HG02571 (cell line): Measurements from ENCODE around the gene RRH.
A peak's percentile ranks its signal among the peaks of the same experiment; 100 is the strongest.
"Not testable (repeated sequence)": the region's sequence is repeated elsewhere in the genome, so short reads cannot be mapped to it uniquely, and the experiment has no call there.

Source experiments
- ATAC-seq: cut with Tn5 transposase; IDR thresholded peaks from one replicate; pipeline ENCODE4 v1.9.1; 2021; ENCODE audit warnings: mild to moderate bottlenecking, moderate library complexity; ENCODE audit not compliant: unreplicated experiment

Gene RRH

GRCh38 chr4:109846395-109847098, 18.8 kb downstream of the RRH start:
- ATAC-seq = no peak

- ATAC-seq = no peak
These were observed 20.2 kb downstream of the RRH start, which contains the start of gene LRIT3 for GRCh38 chr4:109847896-109848442. Gene LRIT3 (plus strand): TSS chr4:109848107. CDS start chr4:109848202, 95 bp downstream.

- no peak for ATAC-seq
These were observed 20.7 kb downstream of the RRH start for GRCh38 chr4:109848501-109848900.

GRCh38 chr4:109850601-109851000, 22.8 kb downstream of the RRH start:
- ATAC-seq = no peak

GRCh38 chr4:109859426-109860300, 31.9 kb downstream of the RRH start:
- not testable (repeated sequence) for ATAC-seq

GRCh38 chr4:109861271-109861670, 33.5 kb downstream of the RRH start:
- no peak for ATAC-seq

GRCh38 chr4:109861916-109862511, 34.2 kb downstream of the RRH start:
- ATAC-seq = no peak

GRCh38 chr4:109864134-109864533, 36.4 kb downstream of the RRH start:
- no peak for ATAC-seq

- no peak for ATAC-seq
These were observed 42.3 kb downstream of the RRH start for GRCh38 chr4:109870061-109870460.

- no peak for ATAC-seq
These were observed 44.3 kb downstream of the RRH start for GRCh38 chr4:109872065-109872464.

GRCh38 chr4:109872950-109873656, 45.3 kb downstream of the RRH start:
- ATAC-seq = no peak

GRCh38 chr4:109873791-109874514, 46.2 kb downstream of the RRH start:
- no peak for ATAC-seq

- no peak for ATAC-seq
These were observed 47.3 kb downstream of the RRH start for GRCh38 chr4:109875106-109875505.

- not testable (repeated sequence) for ATAC-seq
These were observed 47.8 kb downstream of the RRH start for GRCh38 chr4:109875553-109875952.

- no peak for ATAC-seq
These were observed 49.0 kb downstream of the RRH start for GRCh38 chr4:109876634-109877265.

- peak; percentile 86 for ATAC-seq
These were observed 49.6 kb downstream of the RRH start for GRCh38 chr4:109877400-109877799.

GRCh38 chr4:109878355-109878754, 50.6 kb downstream of the RRH start:
- no peak for ATAC-seq

GRCh38 chr4:109879081-109879480, 51.3 kb downstream of the RRH start:
- ATAC-seq = no peak

- no peak for ATAC-seq
These were observed 52.0 kb downstream of the RRH start for GRCh38 chr4:109879636-109880314.
